GM13977 (cell line): Measurements from ENCODE around the gene HEMGN.
"Not testable (repeated sequence)": the region's sequence is repeated elsewhere in the genome, so short reads cannot be mapped to it uniquely, and the experiment has no call there.

Source experiments
- DNase-seq: peaks from one replicate; pipeline ENCODE4 v3.0.0; 2012; ENCODE audit warnings: low spot score
- CTCF ChIP-seq: IDR thresholded peaks from 2 replicates; pipeline ENCODE4 v1.5.1; 2012; ENCODE audit warnings: mild to moderate bottlenecking, control low read depth; ENCODE audit not compliant: insufficient read depth; ENCODE audit errors: extremely low read depth, missing control alignments
- in situ Hi-C: fragments of 300-500 bp; cut with MboI; formaldehyde crosslinking; loops from one replicate; pipeline ENCODE4 v1.12.0; 2022; ENCODE audit warnings: low sequenced_read_pairs, low pct_unique_long_range_greater_than_20kb, mixed read lengths, inconsistent platforms; ENCODE audit not compliant: unreplicated experiment

Gene HEMGN

DNA sequence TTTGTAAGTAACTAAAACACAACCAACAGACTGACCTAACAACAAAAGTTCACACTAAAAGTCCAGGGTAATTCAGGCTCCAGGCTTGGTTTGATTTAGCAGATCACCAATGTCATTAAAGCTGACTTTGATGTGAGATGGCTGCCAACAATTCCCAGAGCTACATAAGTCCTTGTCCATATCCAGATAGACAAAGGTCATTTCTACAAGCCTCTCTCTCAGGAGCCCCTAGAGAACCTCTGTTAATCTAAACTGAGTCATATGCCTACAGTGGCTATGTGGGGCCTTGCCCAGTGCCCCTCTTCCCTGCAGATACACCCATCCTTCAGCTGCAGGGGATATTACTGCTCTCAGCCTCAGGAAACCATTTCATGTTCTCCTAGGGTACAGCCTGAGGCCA is 26.9 kb upstream of the HEMGN start:
- TF ChIP-seq CTCF = no peak
- no peak for DNase-seq
- in situ Hi-C loops = no loop called here

DNA sequence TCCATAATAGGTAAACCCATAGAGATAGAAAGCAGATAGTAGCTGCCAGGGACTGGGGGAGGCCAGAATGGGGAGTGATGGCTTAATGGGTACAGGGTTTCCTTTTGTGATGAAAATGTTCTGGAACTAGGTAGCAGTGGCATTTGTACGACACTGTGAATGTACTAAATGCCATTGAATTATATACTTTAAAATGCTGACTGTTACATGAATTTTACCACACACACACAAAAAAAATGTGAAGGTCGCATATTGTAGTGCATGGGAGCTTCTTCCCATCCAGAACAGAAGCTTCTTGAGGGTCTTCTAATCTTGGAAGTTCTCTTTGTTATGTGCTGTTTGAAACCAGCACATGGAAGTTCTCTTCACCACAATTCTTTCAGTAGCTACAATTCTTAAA is 25.3 kb upstream of the HEMGN start:
- TF ChIP-seq CTCF = no peak
- in situ Hi-C loops = no loop called here

DNA sequence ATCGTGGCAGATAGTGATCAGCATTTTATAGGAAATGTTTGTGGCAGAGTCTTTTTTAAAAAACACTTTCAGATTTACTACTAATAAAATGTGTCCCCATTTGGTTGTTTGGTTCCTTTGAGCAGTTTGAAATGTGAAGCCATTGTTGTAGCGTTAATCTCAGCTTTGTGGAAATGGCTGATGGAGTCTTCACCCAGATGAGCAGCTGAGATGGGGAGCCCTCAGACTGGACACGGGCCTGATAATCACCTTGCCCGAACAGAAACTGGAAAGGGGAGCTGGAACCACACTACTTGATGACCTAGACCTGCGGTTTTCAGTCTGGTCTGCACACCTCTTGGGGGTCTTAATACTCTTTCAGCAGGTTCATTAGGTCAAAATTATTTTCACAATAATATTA is 24.6 kb upstream of the HEMGN start:
- TF ChIP-seq CTCF = no peak
- in situ Hi-C loops = no loop called here
- DNase-seq = no peak

More for the DNA sequence above, 25.3 kb upstream of the HEMGN start:
- DNase-seq = no peak

DNA sequence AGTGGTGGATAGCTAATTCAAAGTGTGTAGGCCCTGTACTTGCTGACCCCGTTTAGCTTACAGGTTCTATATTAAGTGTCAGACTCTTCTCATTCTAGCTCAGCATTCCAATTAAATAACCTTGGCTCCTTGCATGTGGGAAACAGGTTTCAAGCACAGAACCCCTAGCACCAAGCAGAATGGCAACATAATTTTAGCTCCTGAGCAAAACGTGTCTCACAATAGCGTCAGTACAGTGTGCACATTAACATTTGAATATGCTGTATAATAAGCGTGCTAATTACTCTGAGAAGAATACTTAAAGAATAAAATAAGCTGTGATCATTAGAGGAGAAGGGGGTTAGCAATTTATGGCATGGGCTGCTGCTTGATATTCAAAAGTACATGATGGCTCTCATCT is 24.2 kb upstream of the HEMGN start:
- DNase-seq = no peak
- no peak for TF ChIP-seq CTCF
- in situ Hi-C loops = no loop called here

GRCh38 chr9:97961361-97961760 is 23.4 kb upstream of the HEMGN start:
- no peak for DNase-seq
- in situ Hi-C loops = no loop called here
- no peak for TF ChIP-seq CTCF

- DNase-seq, in situ Hi-C loops: not testable (repeated sequence)
Measured at GRCh38 chr9:97960678-97961328, 22.8 kb upstream of the HEMGN start.

DNA sequence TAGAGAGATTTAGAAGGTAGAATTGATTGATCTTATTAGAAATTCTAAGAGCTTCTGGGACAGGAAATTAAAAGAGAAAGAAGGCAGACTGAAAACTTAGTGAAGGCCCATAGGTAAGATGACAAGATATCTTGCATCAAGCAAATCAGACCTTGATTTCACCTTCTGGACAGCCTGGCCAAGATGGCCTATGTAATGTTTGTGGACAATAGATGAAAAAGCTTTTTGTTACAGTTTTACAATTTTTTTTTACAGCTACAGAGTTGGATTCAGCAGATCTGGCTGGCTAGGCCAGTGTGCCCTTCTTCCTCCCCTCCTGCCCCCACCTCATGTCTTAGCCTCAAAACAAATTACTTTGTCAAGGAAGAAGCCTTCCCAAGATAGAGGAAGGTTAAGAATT is 21.6 kb upstream of the HEMGN start:
- no peak for TF ChIP-seq CTCF
- in situ Hi-C loops = no loop called here
- DNase-seq = no peak
